ENCODE data around the gene MKI67. TPM values are rescaled to one million over a fixed set of nuclear protein-coding genes. Genes with fewer than 3 reads are reported as not detected.

MKI67 gene
- total RNA-seq, 2 donors from 2014 or later = 74.8 to 90.5 TPM

GRCh38 chr10:128068398-128069285, 57.6 kb downstream of the MKI67 start:
- Mint-ChIP-seq H3K9me3 (no peaks in the 10 kb centered on the region), H3K27ac (no peak overlapping the region), H3K4me1 (peaks cover 3% of the 10 kb centered on the region), H3K27me3 (ENCODE audit: insufficient read depth) (peaks cover 10% of the 10 kb centered on the region), H3K4me3 (no peak overlapping the region), H3K36me3 (ENCODE audit: low read depth) (no peaks in the 10 kb centered on the region)
- H3K9ac ChIP-seq (ENCODE audit: extremely low read depth, low read length, poor library complexity, severe bottlenecking) = no peak overlapping the region
- 92 to 97% methylated on average over 13 to 19 of the region's 19 CpGs for WGBS, 2 experiments (ENCODE audit: insufficient coverage in 1 of 2, insufficient read length in 1 of 2)
- no peaks in the 10 kb centered on the region for H3K36me3 ChIP-seq (ENCODE audit: control insufficient read depth, insufficient read depth, low read length)
- no peak for TF ChIP-seq CTCF (conservative IDR thresholded peaks at IDR 0.05)
- no peaks in the 10 kb centered on the region for H3K9me3 ChIP-seq (ENCODE audit: control insufficient read depth, low read length)
- no peak overlapping the region for H3K4me3 ChIP-seq (ENCODE audit: low read length)
- no peak for DNase-seq
- peaks cover 3% of the 10 kb centered on the region for H3K4me1 ChIP-seq (ENCODE audit: control insufficient read depth, insufficient read depth, low read length)
- no peak overlapping the region for H3K27ac ChIP-seq (ENCODE audit: low read depth, low read length)
- H3K27me3 ChIP-seq (ENCODE audit: control insufficient read depth, insufficient read depth, low read length, poor library complexity, severe bottlenecking) = peaks cover 20% of the 10 kb centered on the region

GRCh38 chr10:128067691-128068397, 58.4 kb downstream of the MKI67 start:
- Histone ChIP-seq H3K9ac (ENCODE audit: extremely low read depth, low read length, poor library complexity, severe bottlenecking) (no peak overlapping the region), H3K27me3 (ENCODE audit: control insufficient read depth, insufficient read depth, low read length, poor library complexity, severe bottlenecking) (peaks cover 20% of the 10 kb centered on the region), H3K4me3 (ENCODE audit: low read length) (no peak overlapping the region), H3K36me3 (ENCODE audit: control insufficient read depth, insufficient read depth, low read length) (no peaks in the 10 kb centered on the region), H3K4me1 (ENCODE audit: control insufficient read depth, insufficient read depth, low read length) (peaks cover 9% of the 10 kb centered on the region), H3K27ac (ENCODE audit: low read depth, low read length) (no peak overlapping the region), H3K9me3 (ENCODE audit: control insufficient read depth, low read length) (no peaks in the 10 kb centered on the region)
- Mint-ChIP-seq H3K27me3 (ENCODE audit: insufficient read depth) (peaks cover 10% of the 10 kb centered on the region), H3K4me3 (no peak overlapping the region), H3K27ac (no peak overlapping the region), H3K4me1 (peaks cover 11% of the 10 kb centered on the region), H3K9me3 (no peaks in the 10 kb centered on the region), H3K36me3 (ENCODE audit: low read depth) (no peaks in the 10 kb centered on the region)
- no peak for TF ChIP-seq CTCF (conservative IDR thresholded peaks at IDR 0.05)
- no peak for DNase-seq
- WGBS, 2 experiments (ENCODE audit: insufficient coverage in 1 of 2, insufficient read length in 1 of 2) = 91 to 93% methylated on average over 6 to 25 of the region's 25 CpGs

GRCh38 chr10:128066870-128067382, 59.3 kb downstream of the MKI67 start:
- H3K36me3 Mint-ChIP-seq (ENCODE audit: low read depth) = no peaks in the 10 kb centered on the region
- no peaks in the 10 kb centered on the region for H3K9me3 ChIP-seq (ENCODE audit: control insufficient read depth, low read length)
- no peak overlapping the region for H3K27ac Mint-ChIP-seq
- H3K9me3 Mint-ChIP-seq = no peaks in the 10 kb centered on the region
- peaks cover 20% of the 10 kb centered on the region for H3K4me1 Mint-ChIP-seq
- no peak for TF ChIP-seq CTCF (conservative IDR thresholded peaks at IDR 0.05)
- H3K4me3 ChIP-seq (ENCODE audit: low read length) = no peak overlapping the region
- no peak overlapping the region for H3K4me3 Mint-ChIP-seq
- H3K27ac ChIP-seq (ENCODE audit: low read depth, low read length) = no peak overlapping the region
- H3K27me3 Mint-ChIP-seq (ENCODE audit: insufficient read depth) = peaks cover 10% of the 10 kb centered on the region
- H3K36me3 ChIP-seq (ENCODE audit: control insufficient read depth, insufficient read depth, low read length) = no peaks in the 10 kb centered on the region
- H3K9ac ChIP-seq (ENCODE audit: extremely low read depth, low read length, poor library complexity, severe bottlenecking) = no peak overlapping the region
- WGBS, 2 experiments (ENCODE audit: insufficient coverage in 1 of 2, insufficient read length in 1 of 2) = 82 to 100% methylated on average over 4 to 13 of the region's 13 CpGs
- peaks cover 17% of the 10 kb centered on the region for H3K4me1 ChIP-seq (ENCODE audit: control insufficient read depth, insufficient read depth, low read length)
- no peak for DNase-seq
- H3K27me3 ChIP-seq (ENCODE audit: control insufficient read depth, insufficient read depth, low read length, poor library complexity, severe bottlenecking) = peaks cover 20% of the 10 kb centered on the region

Data from endodermal cell (in vitro differentiated cells).